NCI-H2029 treated with DMSO at 0.1 percent for 48 hours (cell line): ENCODE measurements around the gene JARID2.

Experiments
- DNase-seq: peaks from one replicate; lab custom pipeline; 2025; lab: John Stamatoyannopoulos, UW

JARID2 gene

GRCh38 chr6:15264412-15264811 is 18.5 kb downstream of the JARID2 start:
- no peak for DNase-seq

GRCh38 chr6:15264902-15265761 is 19.3 kb downstream of the JARID2 start:
- DNase-seq = no peak

- no peak for DNase-seq
Observed at GRCh38 chr6:15265787-15266186, 19.9 kb downstream of the JARID2 start.

GRCh38 chr6:15266423-15266996 is 20.6 kb downstream of the JARID2 start:
- DNase-seq = no peak

GRCh38 chr6:15267221-15267620 is 21.4 kb downstream of the JARID2 start:
- DNase-seq = no peak

GRCh38 chr6:15268137-15268908 is 22.5 kb downstream of the JARID2 start:
- no peak for DNase-seq

- no peak for DNase-seq
Observed at GRCh38 chr6:15269011-15269410, 23.1 kb downstream of the JARID2 start.

- no peak for DNase-seq
Observed at GRCh38 chr6:15269619-15270018, 23.8 kb downstream of the JARID2 start.

- DNase-seq = no peak
Observed at GRCh38 chr6:15270402-15270801, 24.5 kb downstream of the JARID2 start.

GRCh38 chr6:15272562-15272961 is 26.7 kb downstream of the JARID2 start:
- no peak for DNase-seq

- no peak for DNase-seq
Observed at GRCh38 chr6:15274692-15275387, 29.0 kb downstream of the JARID2 start.

GRCh38 chr6:15276036-15276985 is 30.4 kb downstream of the JARID2 start:
- DNase-seq = no peak

- DNase-seq = no peak
Observed at GRCh38 chr6:15279047-15279661, 33.3 kb downstream of the JARID2 start.

GRCh38 chr6:15280028-15280427 is 34.2 kb downstream of the JARID2 start:
- no peak for DNase-seq

- no peak for DNase-seq
Observed at GRCh38 chr6:15280961-15281360, 35.1 kb downstream of the JARID2 start.

GRCh38 chr6:15282334-15282733 is 36.5 kb downstream of the JARID2 start:
- DNase-seq = no peak

- DNase-seq = no peak
Observed at GRCh38 chr6:15283986-15284361, 38.1 kb downstream of the JARID2 start.

- no peak for DNase-seq
Observed at GRCh38 chr6:15284743-15285142, 38.9 kb downstream of the JARID2 start.

GRCh38 chr6:15285682-15286294 is 39.9 kb downstream of the JARID2 start:
- no peak for DNase-seq

- DNase-seq = no peak
Observed at GRCh38 chr6:15287670-15288375, 42.0 kb downstream of the JARID2 start.
